ENCODE data around the gene POP5.
A peak's percentile ranks its signal among the peaks of the same experiment; 100 is the strongest.
"Not testable (repeated sequence)": the region's sequence is repeated elsewhere in the genome, so short reads cannot be mapped to it uniquely, and the experiment has no call there.

POP5 gene, protein sequence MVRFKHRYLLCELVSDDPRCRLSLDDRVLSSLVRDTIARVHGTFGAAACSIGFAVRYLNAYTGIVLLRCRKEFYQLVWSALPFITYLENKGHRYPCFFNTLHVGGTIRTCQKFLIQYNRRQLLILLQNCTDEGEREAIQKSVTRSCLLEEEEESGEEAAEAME

DNA sequence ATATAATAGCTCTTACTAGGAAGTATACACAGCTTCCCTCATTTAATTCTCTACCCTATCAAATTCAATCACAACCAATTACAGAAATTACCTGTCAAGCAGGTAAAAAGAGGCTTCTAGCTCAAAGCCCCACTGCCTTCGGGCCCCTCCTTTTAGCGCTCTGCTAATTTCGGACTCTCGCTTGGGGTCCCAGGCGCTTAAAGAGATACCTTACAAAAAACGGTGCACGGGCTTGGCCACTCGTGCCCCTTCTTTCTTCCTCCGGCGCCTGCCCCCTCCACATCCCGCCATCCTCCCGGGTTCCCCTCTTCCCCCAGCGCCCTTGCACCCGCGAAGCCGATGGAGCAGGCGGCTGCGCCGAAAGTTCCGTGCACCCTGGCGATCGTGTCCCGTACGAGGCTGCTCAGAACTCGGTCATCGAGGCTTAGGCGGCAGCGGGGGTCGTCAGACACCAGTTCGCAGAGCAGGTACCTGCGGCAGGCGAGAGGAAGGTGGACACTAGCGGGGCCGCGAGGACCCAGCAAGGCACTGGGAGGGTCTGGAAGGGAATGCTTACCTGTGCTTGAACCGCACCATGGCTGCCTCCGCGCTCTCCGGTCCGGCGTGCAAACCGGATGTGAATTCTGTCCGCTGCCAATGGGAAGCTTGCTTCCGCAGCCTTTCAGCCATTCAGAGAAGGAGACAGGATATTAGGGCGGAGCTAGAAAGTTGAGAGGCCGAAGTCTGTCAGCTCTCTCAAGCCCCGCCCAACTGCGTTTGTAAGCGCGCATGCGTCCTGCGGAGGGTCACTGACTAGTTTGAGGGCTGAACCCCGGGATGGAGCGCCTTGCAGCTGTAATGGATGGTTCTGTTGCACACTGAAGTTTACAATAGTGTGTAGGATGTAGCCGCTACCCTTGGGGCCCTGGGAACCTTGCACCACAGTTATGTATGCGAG, at the start of gene POP5:
TSS of gene POP5 (minus strand) at position 616 of the 937 bp plus-strand sequence. CDS start at position 576, 40 bp downstream.
- peak; percentile 95 for DNase-seq (ENCODE audit: low spot score)

DNA sequence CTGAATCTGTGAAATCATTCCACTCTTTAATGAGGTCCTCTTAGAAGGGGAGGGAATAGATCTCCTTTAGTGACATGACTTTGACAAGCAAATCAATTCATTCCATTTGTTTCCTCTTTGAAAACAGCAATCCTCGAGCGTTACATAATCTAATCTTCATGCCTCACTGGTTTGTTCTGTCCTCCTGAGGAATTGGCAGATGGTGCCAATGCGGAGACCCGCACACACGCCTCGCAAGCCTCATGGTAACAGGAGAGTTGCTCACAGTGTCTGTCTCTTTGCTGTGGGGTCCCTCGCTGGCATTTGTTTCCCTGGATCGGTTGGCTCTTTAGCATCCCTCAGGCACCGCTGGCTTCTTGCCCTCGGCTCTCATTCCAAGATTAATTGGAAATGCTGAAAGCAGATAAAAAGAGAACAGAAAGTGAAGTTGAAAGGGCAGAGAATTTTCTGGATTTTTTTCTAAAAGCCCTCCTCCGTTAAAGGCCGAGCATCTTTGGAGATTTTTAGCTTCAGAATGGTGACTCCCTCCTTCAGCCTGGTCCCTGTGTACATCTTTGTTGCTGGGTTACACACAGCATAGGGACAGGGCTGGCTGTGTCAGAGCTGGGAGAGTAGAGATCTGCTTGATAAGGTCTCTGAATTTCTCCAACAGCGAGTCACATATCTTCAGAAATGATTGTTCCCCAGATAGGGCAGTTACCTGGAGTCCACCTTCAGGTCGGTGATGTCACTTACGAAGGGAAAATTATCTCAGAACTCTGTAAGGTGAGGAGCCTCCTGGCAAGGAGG, 49.1 kb upstream of the POP5 start:
- DNase-seq (ENCODE audit: low spot score) = no peak

DNA sequence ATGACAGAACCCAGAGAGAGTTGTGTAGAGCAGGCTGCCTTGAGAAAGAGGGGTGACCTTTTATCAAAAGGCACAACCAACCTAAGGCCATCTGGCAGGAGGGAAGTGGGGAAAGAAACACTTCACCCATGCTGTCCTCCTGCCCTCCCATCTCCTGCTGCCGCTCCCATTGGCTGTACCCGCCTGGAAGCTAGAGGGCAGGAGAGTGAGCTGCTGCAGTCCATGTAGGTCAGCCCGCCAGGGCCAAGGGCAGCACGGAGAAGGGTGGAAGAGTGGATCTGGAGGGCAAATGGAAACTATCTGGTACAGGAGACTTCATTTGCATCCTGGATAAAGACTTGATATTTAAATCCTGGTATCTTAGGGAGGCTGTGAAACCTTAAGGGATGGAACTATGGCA, 47.7 kb upstream of the POP5 start:
- DNase-seq (ENCODE audit: low spot score) = no peak

DNA sequence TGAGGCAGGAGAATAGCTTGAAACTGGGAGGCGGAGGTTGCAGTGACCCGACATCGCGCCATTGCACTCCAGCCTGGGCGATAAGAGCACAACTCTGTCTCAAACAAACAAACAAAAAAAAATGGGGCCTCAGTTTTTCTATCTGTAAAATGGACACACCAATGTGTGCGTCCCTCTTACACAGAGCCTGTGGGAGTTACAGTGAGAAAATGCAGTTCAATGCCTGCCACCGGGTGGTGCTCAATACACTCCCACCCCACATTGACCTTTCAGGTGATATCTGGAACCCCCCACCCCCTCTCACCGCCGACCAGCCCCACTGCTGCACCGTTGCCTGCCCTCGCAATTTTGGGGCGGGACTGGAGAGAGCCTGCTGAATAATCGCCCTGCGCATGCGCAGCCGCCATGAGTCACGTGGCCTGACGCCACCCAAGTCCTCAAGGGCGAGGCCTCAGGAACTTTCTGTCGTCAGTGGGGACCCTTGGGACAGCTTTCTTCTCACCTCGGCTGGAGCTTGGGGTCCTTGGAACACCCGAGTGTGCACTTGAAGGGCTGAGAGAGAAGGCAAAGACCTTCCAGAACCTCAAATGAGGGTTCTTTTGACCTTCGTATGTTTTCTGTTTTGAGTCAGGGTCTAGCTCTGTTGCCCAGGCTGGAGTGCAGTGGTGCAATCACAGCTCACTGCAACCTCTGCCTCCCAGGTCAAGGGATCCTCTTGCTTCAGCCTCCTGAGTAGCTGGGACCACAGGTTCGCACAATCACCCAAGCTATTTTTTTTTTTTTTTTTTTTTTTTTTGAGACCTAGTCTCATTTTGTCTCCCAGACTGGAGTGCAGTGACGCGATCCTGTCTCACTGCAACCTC, 44.6 kb upstream of the POP5 start:
- peak; percentile 16 for DNase-seq (ENCODE audit: low spot score)

DNA sequence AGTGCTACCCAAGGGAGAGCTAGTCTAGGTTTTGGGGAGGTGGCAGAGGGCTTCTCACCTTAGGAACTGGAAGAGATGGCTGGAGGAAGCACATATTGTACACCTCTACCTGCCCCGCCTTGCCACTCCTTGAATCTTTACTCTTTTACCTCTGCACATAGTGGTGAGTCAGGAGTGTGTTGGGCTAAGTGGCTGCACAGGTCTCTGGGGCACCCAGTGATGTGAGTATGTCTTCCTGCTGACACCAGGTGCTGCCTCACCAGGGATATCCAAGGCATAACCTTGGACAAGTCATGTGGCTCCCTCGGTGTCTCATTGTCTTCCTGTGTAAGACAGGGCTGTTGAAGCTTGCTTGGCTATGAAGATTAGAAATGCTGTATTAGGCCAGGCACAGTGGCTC, 39.4 kb upstream of the POP5 start:
- no peak for DNase-seq (ENCODE audit: low spot score)

DNA sequence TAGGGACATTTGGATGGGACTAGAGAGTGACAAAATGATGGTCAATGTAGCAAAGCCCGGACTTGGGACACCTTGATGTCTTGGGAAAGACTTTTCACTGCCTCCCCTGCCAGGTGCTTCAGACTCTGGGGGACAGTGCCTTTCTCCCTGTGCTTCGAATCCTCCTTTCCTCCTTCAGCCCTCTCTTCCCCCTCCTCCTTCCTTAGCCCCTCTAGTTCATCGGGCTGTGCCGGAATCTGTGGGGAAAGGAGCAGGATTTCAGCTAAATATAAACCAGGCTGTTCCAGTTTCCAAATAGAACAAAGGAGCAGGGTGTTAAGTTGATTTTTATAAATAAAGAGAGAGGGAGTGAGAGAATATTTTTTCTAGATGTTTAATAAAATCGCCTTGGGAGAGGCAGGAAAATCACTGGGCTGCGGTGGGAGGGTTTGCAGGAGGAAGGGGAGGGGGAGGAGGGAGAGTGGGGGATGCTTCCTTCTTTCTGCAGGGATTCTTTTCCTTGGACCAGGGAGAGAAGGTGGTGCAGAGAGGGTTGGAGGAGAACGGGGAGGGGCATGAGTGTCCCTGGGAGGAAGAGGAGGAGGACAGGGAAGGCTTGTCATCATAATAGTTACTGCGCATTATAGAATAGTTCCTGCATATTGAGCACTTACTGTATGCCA, 37.9 kb upstream of the POP5 start:
- no peak for DNase-seq (ENCODE audit: low spot score)

DNA sequence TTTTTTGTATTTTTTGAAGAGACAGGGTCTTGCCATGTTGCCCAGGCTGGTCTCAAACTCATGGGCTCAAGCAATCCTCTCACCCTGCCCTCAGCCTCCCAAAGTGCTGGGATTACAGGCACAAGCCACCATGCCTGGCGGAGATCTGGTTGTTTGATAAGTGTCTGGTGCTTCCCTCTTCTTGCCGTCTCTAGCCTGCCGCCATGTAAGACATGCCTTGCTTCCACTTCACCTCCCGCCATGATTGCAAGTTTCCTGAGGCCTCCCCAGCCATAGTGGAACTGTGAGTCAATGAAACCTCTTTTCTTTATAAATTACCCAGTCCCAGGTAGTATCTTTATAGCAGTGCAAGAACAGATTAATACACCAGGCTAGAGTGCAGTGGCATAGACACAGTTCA, 36.6 kb upstream of the POP5 start:
- not testable (repeated sequence) for DNase-seq (ENCODE audit: low spot score)

DNA sequence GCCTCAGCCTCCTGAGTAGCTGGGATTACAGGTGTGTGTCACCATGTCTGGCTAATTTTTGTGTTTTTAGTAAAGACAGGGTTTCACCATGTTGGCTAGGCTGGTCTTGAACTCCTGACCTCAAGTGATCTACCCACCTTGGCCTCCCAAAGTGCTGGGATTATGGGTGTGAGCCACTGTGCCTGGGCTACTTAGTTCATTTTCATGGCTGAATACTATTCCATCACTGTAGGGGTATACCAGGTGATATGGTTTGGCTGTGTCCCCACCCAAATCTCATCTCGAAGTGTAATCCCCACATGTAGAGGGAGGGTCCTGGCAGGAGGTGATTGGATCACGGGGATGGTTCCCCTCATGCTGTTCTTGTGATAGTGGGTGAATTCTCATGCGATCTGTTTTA, 36.0 kb upstream of the POP5 start:
- not testable (repeated sequence) for DNase-seq (ENCODE audit: low spot score)

DNA sequence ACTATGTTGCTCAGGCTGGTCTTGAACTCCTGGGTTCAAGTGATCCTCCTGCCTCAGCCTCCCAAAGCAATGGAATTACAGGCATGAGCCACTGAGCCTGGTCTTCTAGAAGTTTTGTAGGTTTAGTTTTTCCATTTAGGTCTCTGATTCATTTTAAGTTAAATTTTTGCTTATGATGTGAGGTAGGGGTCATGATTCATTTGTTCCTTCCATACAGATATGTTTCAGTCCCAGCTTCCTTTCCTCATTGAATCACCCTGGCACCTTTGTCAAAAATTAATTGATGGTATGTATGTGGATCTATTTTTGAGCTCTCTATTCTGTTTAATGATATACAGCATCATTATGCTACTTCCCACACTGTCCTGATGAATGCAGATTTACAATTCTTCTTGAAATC, 33.6 kb upstream of the POP5 start:
- no peak for DNase-seq (ENCODE audit: low spot score)

DNA sequence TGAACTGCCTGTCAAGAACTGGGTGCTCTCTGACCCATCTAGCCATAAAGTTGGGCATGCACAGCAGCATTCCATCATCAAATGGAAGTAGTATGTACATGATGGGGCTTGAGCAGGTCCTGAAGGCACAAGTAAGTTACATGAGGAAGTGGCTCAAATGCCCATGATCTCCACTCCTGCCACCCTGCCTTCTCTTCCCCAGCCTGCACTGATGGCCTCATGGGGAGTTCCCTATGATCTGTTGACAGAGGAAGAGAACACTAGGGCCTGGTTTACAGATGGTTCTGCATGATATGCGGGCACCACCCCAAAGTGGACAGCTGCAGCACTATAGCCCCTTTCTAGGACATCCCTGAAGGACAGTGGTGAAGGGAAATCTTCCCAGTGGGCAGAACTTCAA, 30.3 kb upstream of the POP5 start:
- DNase-seq (ENCODE audit: low spot score) = not testable (repeated sequence)

DNA sequence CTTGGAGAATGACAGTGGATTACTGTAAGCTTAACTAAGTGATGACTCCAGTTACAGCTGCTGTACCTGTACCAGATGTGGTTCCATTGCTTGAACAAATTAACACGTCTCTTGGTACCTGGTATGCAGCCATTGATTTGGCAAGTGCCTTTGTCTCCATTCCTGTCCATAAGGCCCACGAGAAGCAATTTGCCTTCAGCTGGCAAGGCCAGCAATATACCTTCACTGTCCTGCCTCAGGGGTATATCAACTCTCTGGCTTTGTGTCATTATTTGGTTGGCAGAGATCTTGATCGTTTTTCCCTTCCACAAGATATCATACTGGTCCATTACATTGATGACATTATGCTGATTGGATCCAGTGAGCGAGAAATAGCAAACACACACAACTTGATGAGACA, 29.4 kb upstream of the POP5 start:
- no peak for DNase-seq (ENCODE audit: low spot score)

DNA sequence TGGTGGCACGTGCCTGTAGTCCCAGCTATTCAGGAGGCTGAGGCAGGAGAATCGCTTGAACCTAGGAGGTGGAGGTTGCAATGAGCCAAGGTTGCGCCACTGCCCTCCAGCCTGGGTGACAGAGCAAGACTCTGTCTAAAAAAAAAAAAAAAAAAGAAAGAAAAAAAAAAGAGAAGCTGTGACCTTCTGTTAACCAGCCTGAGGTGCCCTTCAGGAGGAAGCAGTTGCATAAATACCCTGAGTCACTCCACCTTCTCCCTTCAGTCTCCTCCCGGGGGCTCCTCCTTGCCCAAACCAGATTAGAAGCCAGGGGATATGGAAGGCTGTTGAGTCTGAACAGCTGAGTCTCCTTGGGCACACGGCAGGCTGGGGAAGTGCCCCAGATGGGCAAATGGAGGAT, 21.2 kb upstream of the POP5 start:
- DNase-seq (ENCODE audit: low spot score) = not testable (repeated sequence)

DNA sequence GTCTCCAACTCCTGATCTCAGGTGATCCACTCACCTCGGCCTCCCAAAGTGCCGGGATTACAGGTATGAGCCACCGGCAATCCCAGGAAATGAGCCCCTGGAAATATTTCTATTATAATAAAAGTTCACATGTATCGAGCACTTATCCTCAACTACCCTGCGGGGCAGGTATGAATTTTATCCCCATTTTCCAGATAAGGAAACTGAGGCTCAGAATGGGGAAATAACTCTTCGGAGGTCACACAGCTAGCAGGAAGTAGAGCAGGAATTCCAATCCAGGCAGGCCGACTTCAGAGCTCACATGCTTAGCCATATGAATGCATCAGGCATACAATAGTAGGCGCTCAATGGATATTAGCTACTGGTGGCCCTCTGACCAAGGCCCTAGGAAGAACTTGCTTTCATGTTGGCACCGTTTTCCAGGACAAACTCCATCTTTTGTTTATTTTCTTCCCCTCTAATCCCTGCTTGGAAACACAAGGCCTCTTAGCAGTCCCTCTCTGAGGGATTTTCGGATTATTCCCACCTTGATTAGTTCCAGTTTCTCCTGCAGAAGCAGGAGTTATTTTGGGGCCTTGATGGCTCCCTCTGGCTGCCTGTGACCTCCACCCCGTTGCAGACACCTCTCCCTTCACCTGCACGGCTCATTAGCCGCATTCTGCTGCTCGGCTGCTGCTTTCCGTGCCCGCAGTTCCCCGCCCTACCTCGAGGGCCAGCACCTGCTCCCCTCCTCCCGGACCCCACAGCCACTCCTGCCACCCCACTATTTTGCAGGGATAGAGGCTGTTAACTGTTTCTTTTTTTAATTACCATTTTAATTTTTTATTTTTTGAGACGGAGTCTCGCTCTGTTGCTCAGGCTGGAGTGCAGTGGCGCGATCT, 18.7 kb upstream of the POP5 start:
- no peak for DNase-seq (ENCODE audit: low spot score)

DNA sequence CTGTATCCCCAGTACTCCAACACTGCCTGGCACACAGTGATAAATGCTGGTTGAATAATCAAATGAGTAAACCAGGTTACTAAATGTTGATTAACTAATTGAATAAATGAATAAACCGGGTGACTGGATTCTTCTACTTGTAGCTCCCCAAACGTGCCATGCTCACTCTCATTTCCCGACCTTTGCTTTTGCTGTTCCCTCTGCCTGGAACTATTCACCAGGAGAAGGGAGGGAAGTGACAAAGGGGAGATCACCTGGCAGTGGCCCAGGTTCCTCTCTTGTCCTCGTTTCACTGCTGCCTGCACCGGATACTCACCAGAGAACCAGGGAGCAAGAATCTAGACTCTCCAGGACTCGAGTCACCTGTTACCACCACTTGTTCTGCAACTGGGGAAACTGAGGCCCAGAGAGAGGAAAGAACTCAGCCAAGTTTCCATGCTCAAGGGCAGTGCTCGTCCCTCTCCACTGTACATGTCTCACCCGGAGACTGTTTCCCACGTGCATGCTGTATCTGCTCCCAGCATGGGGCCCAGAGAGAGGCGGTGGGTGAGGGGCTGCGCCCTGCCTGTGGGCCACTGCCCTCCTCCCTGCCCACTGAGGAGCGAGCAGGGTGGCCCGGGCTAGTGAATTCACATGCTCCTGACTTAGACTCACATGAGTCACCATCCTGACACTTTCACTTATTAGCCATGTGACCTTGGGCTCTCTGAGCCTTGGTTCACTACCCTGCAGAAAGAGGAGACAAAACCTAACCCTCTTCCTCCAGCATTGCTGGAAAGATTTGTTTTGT, 17.7 kb upstream of the POP5 start:
- no peak for DNase-seq (ENCODE audit: low spot score)

DNA sequence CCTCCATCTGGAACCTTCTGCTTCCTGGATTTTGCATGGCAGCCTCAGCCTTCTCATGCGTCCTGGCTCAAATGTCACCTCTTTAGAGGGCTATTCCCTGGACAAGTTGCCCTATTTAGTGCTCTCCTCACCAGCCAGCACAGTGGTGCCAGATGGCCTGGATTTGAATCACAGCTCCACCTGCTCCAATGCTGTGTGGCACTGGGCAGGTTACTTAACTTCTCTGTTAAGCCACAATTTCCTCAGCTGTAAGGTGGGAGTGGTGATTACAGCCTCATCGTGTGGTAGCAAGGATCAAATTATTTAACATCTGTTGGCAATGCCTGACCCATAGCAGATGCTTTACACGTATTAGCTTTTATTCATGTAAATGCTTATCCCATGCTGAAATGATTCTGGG, 16.7 kb upstream of the POP5 start:
- DNase-seq (ENCODE audit: low spot score) = no peak

DNA sequence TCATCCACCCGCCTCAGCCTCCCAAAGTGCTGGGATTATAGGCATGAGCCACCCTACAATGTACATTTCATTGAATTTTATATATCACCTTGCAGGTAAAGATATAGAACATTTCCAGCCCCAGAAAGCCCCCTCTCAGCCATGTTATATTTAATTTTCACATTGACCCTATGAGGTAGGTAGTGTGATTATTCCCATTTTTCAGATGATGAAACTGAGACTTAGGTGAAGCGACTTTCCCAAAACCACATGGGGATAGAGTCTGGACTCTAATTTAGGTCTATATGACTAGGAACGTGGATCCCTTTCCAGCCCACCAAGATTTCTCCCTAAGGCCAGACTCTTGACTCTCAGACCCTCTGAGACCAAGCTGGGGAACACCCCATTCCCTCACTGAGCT, 15.7 kb upstream of the POP5 start:
- no peak for DNase-seq (ENCODE audit: low spot score)

DNA sequence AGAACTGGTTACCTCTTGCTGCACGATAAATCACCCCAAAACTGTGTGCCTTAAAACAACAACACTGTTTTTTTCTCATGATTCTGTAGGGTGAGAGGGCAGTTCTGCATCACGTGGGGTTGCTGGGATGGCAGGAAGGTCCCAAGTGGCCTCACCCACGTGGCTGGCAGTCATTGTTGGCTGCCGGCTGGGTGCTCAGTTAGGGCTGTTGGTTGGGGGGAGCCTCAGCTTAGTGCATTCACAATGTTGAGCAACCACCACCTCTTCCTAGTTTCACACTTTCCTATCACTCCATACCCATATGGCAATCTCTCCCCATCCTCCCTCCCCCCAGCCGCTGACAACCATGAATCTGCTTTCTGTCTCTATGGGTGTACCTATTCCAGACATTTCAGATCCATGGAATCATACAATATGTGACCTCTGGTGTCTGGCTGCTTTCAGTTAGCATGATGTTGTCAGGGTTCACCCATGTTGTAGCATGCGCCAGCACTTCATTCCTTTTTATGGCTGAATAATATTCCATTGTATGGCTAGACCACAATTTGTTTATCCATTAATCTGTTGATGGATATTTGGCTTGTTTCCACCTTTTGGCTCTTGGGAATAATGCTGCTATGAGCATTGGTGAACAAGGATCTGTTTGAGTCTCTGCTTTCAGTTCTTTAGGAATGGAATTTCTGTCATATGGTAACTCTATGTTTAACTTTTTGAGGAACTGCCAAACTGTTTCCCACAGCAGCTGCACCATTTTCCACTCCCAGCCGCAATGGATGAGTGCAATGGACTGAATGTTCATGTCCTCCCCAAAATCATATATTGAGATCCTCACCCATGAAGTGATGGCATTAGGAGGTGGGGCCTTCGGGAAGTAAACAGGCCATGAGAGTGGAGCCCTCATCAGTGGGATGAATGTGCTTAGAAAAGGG, 11.2 kb upstream of the POP5 start:
- no peak for DNase-seq (ENCODE audit: low spot score)

DNA sequence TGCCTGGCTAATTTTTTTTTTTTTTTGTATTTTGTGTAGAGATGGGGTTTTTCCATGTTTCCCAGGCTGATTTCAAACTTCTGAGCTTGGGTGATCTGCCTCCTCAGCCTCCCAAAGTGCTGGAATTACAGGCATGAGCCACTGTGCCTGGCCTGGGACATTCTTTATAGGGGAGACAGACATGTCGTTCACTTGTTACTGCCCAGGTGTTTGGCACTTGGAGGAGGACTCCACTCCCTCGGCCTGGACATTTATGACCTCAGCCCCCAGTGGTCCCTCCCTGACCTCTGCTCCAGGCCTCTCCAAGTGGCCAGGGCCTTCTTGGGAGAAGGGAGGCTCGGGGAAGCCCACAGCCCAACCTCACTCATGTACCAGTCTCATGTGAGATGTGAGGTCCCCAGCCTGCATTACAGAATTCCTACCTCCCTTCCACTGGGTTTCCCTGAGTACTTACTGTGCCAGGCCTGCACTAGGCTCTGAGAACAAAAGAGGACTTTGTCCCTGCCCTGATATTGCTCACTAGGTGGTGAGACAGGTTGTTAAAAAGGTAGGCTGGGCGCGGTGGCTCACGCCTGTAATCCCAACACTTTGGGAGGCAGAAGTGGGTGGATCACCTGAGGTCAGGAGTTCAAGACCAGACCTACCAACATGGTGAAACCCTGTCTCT, 9.7 kb upstream of the POP5 start:
- DNase-seq (ENCODE audit: low spot score) = no peak

Measured in CD4-positive, alpha-beta T cell treated with Interleukin-6 at 100 ng/mL for 8 hours (primary cell).